Measurements from ENCODE around the gene CHRDL1. TPM values are rescaled to one million over a fixed set of nuclear protein-coding genes. Genes with fewer than 3 reads are reported as not detected.
"Not testable (repeated sequence)": the region's sequence is repeated elsewhere in the genome, so short reads cannot be mapped to it uniquely, and the experiment has no call there.

Gene CHRDL1, protein sequence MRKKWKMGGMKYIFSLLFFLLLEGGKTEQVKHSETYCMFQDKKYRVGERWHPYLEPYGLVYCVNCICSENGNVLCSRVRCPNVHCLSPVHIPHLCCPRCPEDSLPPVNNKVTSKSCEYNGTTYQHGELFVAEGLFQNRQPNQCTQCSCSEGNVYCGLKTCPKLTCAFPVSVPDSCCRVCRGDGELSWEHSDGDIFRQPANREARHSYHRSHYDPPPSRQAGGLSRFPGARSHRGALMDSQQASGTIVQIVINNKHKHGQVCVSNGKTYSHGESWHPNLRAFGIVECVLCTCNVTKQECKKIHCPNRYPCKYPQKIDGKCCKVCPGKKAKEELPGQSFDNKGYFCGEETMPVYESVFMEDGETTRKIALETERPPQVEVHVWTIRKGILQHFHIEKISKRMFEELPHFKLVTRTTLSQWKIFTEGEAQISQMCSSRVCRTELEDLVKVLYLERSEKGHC
- total RNA-seq: 0.58 and 4.0 TPM in 2 replicates

DNA sequence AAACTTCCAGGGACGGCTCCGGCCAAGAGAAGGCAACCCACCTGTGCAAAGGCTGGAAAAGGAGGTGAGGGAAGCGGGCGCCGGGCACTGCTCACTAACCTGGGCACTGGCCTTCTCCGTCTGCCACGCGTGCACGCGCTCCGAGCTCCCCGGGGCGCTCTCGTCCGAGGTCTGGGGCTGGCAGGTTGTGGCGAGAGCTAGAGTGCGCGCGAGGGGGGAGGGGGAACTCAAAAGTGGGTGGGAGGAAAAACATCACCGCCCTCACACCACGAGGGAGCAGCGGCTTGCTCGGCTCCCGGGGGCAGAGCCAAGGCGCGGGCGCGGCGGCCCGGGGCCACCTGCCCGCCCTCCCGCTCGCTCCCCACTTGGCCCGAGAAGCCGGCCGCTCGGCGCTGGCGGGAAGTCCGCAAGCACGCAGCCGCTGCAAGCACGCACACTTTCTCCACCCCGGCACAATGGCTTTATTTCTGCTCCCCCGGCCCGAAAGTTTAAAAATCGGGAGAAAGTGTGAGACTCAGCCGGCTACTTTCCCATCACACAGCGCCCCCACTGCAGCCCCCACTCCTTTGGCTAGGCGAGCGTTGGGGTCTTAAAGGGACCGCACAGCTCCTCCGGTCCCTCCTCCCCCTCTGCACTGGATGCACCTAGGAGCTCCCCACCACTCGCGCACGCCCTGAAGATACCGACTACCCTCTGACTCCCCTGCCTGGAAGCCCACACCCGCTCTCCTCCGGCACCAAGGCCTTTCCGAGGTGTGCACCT is at the start of gene CHRDL1:
CHRDL1 (minus strand) TSS at position 173 of the 762 bp plus-strand sequence. CDS start 3,636 bp downstream, outside the sequence.
- no peak for DNase-seq (ENCODE audit: extremely low read depth, low read depth, low spot score)

DNA sequence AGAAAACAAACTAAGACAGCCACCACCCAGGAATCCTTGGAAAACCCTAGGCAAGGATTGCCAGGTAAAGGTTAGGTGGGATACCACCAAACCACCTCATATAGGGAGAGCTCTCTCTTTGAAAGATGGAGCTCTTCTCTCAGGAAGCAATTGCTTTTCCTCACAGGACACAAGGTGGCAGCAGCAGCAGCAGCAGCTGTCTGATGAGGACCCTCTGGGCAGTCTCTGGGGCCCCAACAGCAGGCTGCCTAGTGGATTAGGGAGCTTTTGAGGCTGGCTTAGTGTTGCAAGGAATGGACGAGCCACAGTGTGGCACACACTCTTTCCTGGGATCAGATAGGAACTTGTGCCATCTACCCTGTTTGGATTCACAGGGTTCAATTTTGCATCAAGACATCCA is 41.4 kb upstream of the CHRDL1 start:
- DNase-seq (ENCODE audit: extremely low read depth, low read depth, low spot score): no peak

DNA sequence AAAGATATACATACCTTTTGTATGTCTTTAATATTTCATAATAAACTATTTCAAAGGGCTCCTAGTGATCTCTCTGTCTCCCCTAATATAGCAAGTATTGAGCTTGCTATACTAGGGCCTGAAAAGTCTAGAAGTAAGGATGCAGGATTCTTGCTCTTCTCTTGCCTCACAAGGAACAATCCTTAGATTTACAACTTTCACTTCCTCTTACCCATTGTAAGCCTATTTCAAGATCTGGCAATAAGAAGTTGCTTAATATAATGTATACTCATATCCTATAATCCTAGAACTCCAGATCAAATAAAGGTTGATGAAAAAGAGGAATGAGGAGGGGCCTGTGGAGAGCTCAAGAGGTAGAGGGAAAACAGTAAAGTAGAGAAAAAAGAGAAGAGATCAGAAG is 40.8 kb upstream of the CHRDL1 start:
- no peak for DNase-seq (ENCODE audit: extremely low read depth, low read depth, low spot score)

DNA sequence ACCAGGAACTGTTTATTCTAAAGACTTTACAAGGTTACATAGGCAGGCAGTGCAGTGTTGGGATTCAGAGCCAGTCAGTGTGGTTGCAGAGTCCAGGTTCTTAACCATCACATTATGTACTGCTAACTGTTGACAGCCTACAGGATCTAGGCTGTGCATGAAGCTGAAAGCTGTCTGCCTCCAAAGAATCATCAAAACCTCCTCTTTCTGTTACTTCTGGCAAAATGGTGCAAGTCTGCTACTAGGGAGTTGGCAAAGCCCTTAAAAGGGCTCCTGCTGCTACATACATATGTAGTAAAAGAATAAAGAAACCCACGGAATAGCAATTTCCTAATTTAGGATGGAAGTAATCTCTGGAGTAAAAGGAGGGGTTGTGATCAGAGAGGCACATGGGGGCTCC is 40.4 kb upstream of the CHRDL1 start:
- no peak for DNase-seq (ENCODE audit: extremely low read depth, low read depth, low spot score)

DNA sequence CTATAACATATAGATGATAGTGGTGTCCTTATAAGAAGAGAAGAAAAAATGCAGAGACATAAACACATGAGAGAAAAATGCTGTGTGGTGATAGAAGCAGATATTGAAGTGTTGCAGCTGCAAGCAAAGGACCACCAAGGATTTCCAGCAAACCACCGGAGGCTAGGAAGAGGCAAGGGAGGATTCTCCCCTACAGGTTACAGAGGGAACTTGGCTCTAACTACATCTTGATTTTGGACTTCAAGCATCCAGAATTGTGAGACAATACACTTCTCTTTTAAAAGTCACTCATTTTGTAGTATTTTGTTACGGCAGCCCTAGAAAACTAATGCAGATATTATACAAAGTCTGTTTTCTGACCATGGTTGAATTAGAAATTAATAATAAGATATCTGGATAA is 30.4 kb upstream of the CHRDL1 start:
- no peak for DNase-seq (ENCODE audit: extremely low read depth, low read depth, low spot score)

DNA sequence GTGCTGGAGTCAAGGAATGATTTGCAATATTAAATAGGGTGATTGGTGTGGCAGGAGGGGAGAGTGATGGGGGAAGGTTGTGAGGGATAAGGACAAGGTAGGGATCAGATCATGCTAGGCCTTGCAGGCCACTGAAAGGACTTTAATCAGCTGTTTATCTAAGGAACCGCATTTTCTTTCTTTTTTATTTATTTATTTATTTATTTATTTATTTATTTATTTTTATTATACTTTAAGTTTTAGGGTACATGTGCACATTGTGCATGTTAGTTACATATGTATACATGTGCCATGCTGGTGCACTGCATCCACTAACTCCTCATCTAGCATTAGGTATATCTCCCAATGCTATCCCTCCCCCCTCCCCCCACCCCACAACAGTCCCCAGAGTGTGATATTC is 20.9 kb upstream of the CHRDL1 start:
- not testable (repeated sequence) for DNase-seq (ENCODE audit: extremely low read depth, low read depth, low spot score)

DNA sequence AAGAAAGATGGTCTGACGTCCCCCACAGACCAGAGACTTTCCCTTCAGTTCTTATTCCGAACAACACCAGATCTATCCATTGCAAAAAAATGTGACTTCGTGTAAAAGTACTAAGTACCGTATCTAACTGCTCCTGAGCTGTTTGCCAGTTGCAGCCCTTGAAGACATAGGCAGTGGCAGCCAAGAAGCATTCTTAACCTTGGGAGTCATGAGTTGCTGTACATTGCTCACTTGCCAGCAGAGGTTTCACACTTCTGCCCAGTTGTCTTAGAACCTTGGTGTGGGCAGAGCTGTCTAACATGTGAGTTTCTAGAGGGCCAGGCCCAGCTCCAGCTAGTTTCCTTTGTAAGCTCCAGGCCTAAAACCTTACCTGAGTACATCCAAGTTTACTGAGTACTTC is 10.5 kb upstream of the CHRDL1 start:
- DNase-seq (ENCODE audit: extremely low read depth, low read depth, low spot score): no peak

DNA sequence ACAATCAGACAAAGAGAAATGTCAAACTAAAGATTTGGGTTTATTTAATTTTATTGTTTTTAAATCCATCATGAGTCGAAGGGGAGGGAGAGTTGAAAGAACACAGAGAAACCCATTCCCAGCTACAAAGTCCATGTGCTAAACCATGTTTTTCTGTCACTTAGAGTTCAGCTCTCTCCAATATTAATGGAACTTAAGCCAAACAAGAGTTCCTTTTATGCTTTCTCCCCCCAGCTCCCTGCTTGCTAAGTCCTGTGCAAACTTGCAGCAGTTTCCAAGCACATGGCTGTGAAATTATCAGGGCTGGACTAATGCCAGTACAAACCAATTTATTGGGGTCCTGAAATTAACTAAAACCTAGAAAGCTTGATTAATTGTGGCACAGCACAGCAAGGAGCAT is 9.7 kb upstream of the CHRDL1 start:
- no peak for DNase-seq (ENCODE audit: extremely low read depth, low read depth, low spot score)

DNA sequence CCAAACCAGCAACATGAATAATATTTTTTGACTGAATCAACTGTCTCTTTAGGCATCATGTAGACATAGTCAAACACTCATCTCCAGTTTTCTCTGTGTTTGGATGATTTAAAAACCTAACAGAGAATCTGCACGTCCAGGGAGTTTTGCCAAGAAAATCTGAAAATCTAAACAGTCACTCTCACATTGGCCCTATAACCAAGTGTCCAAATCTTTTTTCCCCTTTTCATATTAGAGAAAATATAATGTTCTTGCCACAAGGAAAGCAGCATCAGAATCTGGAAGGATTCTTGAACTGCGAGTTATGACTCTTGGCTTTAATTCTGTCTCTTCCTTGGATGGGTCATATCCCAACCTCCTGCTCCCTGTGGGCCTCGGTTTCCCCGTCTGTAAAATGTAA is 8.8 kb upstream of the CHRDL1 start:
- no peak for DNase-seq (ENCODE audit: extremely low read depth, low read depth, low spot score)

DNA sequence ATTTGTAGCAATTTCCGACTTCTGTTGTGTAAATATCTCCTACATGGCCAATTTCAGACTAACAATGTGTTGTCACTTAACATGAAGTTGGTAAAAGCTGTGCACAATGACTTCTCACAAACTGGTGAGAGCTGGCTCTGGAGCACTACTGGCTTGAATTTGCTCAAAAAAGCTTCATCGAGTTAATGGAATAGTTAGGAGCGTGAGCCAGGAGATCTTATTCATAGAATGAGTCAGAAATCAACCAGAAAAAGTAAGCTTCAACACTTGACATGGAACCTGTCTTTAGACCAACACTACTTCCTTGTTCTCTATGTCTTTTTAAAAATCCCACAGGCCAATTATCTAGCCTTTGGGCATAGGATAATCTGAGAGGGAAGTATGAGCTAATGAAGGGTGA is 7.9 kb upstream of the CHRDL1 start:
- no peak for DNase-seq (ENCODE audit: extremely low read depth, low read depth, low spot score)

DNA sequence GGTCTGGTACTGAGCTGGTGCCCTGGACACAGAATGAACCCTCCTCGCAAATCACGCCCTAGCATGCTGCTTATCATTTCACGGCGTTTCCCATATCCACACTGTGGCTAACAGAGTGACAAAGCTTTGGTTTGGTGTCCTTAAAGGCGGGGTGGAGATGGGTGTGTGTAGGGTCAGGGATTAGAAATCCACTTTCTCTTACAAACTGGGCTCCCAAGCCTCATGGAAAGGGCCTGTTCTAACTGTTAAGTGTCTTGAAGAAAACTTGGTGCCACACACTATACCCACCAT is 735 bp upstream of the CHRDL1 start:
- DNase-seq (ENCODE audit: extremely low read depth, low read depth, low spot score): no peak

DNA sequence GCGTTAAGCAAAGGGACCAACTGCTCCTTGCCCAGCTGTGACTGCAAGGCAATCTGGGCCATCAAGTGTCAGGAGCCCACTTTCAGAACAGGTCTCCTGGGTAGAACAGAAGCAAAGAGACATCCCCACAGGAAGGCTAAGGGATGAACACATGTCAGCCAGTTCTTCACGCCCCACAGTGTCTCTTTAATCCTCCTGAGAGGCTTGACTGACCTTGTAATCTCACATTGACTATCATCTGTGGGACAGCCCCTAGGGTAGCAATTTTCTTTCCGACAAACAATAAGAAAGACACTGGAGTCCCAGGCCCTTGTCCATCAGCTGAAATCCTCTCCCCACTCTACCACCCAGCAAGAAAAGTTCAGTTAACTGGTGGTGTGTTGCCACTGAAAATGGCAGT is 1.0 kb downstream of the CHRDL1 start:
- DNase-seq (ENCODE audit: extremely low read depth, low read depth, low spot score): no peak

DNA sequence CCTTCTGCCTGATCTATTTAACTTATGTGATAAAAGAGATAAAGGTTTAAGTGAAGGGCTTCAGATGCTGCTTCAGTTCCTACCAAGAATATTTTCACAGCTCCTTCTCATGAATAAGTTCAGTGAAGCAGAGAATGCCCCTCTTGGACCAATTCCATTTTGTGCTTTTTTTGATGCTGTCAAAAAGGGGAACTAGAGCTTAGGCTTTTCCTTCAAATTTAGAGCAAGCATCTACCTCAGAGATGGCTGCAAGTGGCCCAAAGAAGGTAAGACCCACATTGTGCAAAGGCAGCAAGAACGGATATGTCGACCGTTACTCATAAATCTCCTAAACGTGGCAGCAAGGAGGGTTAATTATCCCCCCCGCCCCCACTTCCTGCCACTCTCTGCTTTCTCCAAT is 4.5 kb downstream of the CHRDL1 start:
- no peak for DNase-seq (ENCODE audit: extremely low read depth, low read depth, low spot score)

DNA sequence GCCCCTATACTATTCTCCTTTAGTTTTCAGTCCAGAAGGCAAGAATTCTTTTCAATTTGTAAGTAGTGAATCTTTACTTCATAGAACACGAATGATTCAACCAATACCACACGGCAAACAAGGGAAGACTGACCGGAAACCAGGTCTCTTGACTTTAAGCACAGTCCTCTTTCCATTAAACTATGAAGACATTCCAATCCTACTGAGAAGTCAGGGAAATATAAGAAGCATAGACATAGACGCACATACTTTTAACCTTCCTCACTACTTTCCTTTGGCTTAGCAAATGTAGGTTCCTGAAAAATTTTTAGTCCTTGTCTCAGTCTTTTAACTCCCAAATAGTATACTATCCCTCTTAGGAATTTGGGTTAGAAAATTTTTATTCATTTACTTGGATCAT is 9.1 kb downstream of the CHRDL1 start:
- DNase-seq (ENCODE audit: extremely low read depth, low read depth, low spot score): no peak

DNA sequence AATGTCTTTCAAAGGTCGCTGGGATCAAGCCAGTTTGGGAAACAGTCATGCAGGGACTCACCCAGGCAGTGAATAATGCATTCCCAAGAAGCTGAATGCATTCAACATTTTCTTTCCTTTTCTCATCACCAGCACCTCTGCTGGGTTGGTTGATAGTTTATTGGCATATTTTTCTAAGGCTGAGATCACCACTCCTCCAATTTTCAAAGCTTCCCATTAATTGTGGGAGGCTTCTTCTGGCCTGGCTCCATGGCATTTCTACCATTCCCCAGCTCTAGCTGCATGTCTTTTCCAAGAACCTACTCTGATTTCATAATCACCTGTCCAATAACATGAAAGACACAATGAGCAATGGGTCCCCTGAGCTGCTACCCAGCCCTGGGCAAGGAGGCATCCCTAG is 35.8 kb downstream of the CHRDL1 start:
- DNase-seq (ENCODE audit: extremely low read depth, low read depth, low spot score): no peak

DNA sequence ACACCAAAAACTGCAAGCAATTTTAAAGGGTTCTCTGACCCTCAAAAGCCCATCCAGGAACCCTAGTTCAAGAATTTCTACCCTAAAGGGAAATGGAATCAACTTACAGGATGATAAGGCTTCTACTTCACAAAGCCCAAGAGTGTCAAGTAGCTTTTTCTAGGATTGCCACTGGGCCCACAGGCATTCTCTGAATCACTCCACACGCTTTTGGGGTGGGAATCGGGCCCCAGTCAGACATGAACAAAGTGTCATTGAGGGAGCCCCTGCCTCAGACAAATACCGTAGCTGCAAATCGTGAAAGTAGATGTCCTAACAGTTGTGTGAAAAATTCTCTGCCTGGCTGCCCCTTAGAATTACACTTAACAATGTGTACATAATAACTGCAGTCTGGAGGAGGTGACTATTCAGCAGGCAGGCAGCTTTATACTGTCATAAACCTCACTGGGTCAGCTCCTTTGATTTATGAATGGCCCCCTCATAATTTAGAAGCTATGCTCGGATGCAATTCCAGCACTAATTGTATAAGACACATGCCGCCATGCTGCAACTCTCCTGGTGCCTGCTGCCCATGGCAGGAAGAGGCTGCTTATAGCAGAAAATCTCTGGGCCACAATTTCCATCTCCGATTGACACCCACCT is 36.7 kb downstream of the CHRDL1 start:
- DNase-seq (ENCODE audit: extremely low read depth, low read depth, low spot score): no peak

DNA sequence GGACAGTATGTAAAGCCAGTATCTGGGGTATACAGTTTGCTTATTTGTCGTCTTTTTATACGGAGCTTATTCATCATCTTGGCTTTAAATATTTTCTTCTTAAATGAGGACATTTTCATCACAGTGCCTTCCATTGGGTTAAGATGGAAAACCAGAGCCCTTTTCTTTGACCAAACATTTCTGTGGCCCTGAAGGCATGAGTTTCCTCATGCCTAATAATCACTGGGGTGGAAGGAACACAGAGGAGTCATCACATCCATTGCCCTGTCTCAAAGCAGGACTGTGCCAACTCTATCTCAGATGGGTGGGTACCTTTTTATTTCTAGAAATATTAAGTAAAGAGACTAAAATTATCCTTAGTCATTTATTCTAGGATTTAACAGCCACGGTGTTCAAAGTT is 40.0 kb downstream of the CHRDL1 start:
- DNase-seq (ENCODE audit: extremely low read depth, low read depth, low spot score): no peak

DNA sequence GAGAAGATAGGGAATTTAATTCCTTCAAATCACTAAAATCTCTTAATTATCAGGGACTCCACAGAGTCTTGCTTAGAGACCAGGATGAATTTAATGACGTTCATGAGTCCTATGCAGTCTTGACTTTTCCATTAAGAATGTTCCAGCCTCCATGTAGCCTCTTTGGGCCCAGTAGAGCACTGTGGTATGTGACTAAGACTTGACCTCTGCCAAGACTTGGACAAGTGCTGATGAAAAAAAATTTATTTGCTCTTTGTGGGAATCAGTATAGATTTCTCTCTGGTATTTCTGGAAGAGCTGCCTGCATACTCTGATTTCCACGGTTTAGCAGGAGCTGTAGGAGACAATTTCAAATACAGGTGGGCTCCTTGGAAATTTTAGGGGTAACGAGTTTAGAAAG is 40.6 kb downstream of the CHRDL1 start:
- no peak for DNase-seq (ENCODE audit: extremely low read depth, low read depth, low spot score)

DNA sequence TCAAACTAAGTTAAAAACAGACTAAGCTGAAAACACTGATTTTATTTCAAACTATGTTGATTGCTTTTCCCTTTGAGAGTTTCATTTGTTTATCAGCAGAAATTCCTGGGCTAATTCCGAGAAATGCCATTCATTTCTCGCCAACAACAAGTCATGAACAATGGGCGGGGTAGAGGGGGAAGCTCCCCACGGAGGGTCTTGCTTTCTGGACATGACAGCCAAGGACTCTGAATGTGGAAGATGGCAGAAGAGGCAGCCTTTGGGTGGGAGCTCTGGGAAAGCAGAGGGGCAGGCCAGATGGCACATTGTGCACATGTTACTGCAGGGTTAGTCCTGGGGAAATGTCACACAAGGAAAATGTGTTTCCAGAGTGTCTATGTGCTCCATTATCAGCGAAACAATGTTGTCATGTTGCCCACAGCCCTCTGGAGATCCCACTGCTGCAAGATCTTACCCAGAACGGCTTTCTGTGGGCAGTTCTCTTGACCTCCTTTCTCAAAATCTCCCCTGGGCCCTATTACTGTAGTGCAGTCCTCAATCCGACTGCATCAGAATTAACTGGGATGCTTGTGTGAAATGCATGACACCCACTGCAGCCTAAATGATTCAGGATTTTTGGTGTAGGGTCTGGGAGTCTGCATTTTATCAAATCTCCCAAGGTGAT is 45.0 kb downstream of the CHRDL1 start:
- DNase-seq (ENCODE audit: extremely low read depth, low read depth, low spot score): no peak

DNA sequence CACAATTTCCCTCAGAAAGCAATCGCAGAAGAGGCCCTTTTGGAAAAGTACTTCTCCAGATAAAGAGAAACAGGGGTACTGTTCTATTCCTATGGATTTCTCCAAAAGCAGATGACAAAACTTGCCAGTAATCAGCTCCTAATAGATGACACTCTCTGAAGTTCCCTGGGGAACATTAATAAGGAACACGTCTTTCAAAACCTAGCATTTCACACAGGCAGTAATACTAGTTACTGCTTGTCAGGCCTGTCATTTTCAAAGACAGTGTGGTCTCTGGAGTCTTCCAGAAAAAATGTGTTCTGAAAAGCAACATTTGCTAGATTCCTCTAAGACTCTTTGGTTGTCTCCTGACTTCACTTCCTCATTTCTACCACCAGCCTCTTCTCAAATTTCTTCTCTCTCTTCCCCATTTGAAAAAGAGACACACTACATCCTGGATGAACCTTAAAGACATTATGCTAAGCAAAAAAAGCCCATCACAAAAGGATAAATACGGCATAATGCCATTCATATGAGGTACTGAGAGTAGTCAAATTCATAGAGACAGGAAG is 47.3 kb downstream of the CHRDL1 start:
- no peak for DNase-seq (ENCODE audit: extremely low read depth, low read depth, low spot score)

DNA sequence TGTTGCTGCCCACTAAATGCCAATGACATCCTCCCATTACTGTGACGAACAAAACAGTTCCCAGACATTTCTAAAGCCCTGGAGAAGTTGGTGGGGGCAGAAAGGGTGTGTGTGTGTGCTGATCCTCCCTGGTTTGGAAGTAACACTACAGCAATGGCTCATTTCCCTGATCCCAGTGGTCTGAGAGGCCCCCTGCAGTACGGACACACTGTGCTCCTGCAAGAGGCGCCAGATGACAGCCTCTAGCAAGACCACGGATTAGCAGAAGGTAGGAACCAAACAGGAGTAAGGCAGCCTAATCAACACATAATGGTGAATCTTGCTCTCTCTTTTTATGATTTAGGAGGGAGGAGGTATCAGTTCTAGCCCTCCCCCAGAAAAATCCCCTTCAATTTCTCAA is 49.6 kb downstream of the CHRDL1 start:
- no peak for DNase-seq (ENCODE audit: extremely low read depth, low read depth, low spot score)

All from glomerular endothelial cell (primary cell).